Activated CD4-positive, alpha-beta T cell treated with anti-CD3 and anti-CD28 coated beads for 1 hour (primary cell): ENCODE data around the gene CORIN.

Experiments used
- DNase-seq: peaks from one replicate; pipeline ENCODE4 v3.0.0-alpha.2; 2020

CORIN gene

DNA sequence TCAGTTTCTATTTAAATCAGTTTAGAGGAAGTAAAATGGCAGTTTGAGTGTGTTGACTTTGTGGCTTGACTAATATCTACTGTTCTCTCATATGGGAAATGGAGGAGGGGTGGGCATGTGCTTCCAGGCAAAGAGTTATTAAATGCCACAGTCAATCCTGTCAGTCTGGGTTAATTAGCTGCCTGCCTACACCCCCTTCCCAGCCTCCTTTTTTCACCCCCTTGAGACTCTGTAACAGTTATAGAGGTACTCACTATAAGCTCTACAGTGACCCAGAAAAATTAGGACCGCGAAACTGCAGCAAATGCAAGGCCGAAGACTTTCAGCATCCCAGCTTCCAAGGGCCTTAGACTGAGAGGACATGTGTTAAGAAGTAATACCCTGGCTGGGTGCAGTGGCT lies 165.2 kb downstream of the CORIN start:
- no peak for DNase-seq

DNA sequence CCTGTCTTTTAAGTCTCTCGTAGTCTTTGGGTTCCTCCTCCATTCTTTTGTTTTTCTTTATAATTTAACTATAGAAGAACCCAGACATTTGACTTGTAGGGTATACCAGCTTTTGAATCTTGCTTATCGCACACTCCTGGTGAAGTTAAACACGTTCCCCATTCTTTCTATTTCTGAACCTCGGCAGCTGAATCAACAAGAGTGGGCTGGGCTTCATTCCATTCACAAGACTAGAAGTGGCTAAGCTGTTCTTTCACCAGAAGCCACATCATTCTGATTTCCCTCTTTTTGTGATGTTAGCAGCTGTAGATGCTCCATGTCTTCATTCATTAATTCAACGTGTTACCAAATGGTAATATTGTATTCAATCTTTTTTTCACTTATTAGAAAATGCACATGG lies 167.9 kb downstream of the CORIN start:
- DNase-seq = no peak

DNA sequence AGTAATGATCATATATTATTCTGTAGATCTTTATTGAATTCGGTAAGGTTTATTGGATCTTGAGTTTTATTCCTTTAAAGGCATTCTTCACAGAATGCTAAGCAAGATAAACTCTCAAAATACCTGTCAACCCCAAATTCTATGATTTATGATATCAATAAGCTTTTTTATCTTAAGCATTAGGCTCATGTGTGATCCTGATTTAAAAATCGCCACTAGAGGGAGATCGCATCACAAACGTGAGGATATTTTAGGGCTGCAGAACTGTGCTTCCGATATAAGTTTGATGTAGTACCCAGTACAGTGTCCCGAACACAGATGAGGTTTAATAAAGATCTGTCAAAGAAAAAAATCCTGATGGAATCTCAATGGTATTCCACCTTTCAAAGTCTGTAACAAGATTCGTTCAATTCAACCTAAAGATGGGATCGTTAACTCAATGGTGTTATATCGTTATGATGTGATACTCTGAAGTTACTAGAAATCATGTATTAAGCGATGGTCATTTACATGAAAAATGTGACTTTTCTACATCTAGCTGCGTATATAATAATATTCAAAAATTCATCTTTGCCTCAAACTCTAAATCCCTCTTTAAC lies 169.0 kb downstream of the CORIN start:
- DNase-seq = no peak

GRCh38 chr4:47668256-47668655 lies 169.6 kb downstream of the CORIN start:
- no peak for DNase-seq

DNA sequence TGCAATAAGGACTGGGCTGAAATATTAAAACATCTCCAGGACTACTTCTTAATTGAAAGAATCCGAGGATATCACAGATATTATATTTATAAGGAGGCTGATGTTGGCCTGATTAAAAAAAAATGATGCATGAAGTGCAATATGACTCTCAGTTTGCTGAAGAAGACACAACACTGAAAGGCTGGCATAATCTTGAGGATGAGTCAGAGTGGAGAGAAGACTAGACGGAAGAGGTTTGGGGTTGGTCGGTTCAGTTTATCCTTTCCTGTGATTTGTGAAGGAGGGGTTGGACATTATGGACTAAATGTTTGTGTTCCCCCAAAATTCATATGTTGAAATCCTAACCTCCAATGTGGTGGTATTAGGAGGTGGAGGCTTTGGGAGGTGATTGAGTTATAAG lies 170.3 kb downstream of the CORIN start:
- DNase-seq = no peak

GRCh38 chr4:47664051-47664826 lies 173.6 kb downstream of the CORIN start:
- no peak for DNase-seq

- DNase-seq = no peak
Measured at GRCh38 chr4:47662975-47663374, 174.9 kb downstream of the CORIN start.

DNA sequence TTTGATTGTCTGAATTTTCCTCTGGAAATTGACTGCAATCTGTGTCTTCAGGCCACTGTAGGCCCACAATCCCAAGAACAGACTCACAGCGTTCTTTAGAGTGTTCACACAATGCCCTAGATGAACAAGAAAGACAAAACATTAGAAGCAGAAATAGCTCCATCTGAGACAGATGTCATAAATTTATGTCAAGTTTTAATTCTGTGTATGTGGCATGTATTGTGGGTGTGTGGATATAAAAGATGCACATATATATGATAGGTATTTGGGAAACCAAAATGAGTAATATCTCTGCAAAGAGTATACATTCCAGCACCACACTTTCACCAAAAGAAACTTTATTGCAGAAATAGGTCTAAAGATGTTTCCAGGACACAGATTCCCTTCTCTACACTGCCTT lies 176.1 kb downstream of the CORIN start:
- DNase-seq = no peak

DNA sequence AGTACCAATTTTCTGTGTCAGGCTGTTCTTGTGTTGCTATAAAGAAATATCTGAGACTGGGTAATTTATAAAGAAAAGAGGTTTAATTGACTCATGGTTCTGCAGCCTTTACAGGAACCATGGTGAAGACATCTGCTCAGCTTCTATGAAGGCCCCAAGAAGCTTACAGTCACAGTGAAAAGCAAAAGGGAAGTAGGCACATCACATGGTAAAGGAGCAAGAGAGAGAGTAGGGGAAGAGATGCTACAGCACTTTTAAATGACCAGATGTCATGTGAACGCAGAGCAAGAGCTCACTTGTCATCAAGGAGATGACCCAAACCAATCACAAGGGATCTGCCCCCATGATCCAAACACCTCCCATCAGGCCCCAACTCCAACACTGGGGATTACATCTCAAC lies 178.5 kb downstream of the CORIN start:
- DNase-seq = no peak

DNA sequence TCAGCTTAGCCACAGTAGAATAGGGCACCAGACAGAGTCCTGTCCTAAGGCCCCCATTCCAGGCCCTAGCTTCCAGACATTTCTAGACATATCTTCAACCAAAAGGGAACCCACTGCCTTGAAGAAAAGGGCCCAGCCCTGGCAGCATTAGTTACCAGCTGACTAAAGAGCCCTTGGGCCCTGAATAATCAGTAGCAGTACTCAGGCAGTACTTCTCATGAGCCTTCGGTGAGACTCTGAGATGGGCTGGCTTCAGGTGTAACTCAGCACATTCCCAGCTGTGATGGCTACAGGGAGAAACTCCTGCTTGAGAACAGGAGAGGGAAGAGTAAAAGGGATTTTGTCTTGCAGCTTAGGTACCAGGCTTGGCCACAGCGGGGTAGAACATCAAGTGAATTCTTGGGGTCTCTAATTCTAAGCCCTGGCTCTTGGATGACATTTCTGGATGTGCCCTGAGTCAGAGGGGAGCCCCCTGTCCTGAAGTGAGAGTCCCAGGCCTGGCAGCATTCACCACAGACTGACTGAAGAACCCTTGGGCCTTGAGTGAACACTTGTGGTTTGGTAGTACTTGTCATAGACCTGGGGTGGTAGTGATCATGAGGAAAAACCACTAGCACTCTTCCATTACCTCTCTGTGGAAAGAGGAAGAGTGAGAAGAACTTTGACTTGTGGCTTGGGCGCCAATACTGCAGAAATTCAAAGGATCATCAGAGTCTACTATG lies 182.7 kb downstream of the CORIN start:
- DNase-seq = no peak

- DNase-seq = no peak
Measured at GRCh38 chr4:47652092-47652491, 185.8 kb downstream of the CORIN start.

DNA sequence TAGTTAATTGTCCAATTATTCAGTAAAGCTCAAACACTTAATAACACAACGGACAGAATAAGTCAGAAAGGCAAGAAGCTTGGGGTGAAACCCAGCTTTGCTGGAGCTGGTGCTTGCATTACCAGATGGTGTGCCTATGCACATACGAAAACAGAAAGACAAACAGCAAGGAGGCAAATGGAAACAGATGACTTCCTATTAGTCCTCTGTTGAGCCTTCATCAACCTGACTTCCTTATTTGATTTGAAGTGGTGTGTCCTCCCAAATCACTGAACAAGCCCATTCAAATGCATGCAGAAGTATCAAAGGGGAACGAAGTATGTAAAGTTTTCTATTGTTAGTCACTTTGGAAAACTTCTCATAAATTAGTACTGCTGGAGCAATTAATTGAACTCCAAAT lies 186.6 kb downstream of the CORIN start:
- no peak for DNase-seq

DNA sequence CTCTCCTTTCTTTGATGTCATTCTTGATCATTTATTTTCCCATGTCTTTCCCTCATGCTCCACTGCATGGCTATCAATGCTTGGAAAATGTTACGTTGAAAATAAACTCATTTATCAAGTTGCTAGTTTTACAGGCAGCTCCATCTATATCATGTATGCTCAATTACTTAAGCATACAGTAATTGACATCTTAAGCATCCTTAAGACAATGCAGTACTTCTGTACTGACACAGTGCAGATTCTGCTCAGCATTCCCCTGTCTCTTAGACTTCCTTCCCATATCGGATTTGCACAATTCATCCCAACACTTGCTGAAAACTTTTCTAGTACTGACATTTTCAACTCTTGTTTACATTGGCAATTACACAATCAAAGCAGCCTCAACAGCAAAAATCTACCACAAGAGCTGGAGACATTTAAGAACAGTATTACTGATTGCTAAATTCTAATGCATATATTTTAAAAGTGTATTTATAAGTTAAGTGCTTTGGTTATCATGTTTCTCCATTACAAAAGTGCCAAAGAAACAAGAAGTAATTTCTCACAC lies 187.2 kb downstream of the CORIN start:
- no peak for DNase-seq

DNA sequence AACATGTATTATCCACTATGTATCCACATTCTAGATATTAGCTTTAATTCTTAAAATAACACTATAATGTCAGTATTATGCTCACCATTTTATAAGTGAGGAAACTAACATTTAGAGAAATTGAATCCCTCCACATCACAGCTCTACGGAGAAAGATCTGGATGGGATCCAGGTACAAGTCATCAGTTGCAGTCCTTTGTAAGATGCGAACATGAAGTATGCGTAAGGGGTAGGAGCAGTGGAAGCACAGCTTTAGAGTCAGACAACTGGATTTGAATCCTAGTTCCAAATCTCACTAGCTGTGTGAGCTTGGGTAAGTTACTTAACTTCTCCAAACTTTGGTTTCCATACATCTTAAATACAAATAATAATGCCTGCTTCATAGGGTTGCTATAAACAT lies 190.3 kb downstream of the CORIN start:
- no peak for DNase-seq

- DNase-seq = no peak
Measured at GRCh38 chr4:47647029-47647428, 190.8 kb downstream of the CORIN start.

DNA sequence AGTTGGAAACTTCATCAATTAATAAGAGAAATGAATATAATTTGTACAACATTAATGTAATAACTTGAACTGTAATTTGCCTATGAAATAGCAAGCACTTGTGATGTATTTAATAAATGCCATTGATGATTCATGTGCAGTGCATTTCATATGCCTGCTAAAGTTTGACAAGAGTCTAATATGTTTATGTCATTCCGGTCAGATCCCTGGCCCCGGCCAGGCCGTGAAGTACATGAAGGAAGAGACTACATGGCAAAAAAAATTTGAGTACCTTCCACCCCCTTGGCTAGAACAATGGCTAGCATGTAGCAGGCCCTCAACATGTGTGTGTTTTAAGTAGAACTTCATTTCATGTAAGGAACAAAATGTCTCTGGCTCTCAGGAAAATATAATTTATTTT lies 191.5 kb downstream of the CORIN start:
- DNase-seq = no peak

- no peak for DNase-seq
Measured at GRCh38 chr4:47643845-47644244, 194.0 kb downstream of the CORIN start.

- DNase-seq = no peak
Measured at GRCh38 chr4:47642985-47643760, 194.7 kb downstream of the CORIN start.

DNA sequence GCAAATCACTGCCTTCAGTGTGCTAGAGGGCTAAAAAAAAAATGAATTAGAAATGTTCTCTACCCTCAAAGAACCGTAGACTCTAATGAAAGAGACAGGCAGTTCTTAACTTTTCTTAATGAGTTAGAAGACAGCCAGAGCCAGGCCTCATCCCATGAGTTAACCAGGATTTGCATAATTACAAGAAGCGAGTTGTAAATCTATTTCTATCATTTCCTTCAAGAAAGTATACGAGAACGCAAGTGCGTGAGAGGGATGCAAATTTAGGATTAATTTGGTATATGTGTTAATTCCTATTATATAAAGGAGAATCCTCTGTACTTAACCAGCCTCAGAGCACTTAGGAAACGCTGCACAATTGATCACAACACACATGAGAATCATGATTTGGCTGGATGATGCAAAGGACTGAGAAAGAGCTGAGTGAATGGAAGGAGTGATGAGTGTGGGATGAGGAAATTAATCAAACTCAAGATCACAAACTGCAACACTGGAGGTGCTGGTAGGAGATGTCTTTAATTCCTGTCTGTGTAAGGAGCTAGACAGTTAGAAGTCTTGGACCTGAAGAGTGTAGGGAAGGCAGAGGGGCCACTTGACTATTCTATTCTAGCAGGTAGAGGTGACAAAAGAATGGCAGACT lies 195.6 kb downstream of the CORIN start:
- no peak for DNase-seq

DNA sequence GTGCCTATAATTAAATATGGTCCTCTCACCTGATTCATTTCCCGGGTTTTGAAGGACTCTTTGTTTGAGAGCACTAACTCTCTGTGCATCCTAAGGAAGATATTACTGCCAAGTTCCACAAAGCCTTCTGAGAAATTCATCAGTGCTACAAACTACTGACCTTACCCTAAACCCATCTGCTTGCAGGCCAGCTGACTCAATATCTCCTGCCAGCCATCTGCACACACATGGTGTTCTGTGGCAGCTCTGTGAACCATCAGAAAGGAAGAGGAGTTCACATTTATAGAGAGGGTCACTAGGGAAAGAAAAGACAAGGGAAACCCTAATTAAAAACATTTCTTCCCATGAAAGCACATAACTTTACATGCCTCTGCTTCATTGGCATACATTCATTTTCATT lies 196.1 kb downstream of the CORIN start:
- DNase-seq = no peak

DNA sequence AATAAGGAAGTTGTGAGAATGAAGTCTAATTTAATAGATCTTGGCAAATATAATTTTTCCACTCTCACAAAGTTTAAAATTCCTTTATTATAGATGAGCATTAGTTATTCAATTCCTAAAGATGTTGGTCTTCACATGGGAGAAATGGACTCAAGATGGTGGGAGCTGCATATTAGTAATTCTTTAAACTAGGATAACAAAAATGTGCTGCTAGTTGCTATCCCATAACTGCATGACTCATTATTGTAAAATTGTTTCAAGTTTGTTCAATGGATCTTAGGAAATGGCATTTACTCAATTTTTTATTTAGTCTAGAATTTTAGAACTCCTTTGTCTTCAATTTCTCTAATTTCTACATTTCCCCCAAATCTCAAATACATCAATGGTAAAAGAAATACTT lies 197.0 kb downstream of the CORIN start:
- no peak for DNase-seq

DNA sequence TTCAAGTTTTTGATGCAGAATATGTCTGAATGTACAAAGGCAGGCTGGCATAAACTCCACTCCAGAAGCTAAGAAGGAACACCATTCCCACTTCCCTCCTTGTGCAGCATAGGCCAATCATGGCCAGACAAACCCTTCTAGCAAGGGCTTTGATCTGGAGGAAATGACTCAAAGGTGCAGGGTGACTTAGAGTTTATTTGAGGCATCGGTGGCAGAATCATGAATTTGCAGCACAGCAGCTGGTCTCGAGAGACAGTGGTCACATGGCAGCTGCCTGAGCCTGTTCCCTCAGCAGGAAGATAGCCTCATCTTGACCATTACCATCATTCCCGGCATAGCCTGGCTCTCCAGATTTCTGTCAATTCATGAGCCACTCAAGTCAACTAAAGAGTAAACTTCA lies 198.3 kb downstream of the CORIN start:
- DNase-seq = no peak

DNA sequence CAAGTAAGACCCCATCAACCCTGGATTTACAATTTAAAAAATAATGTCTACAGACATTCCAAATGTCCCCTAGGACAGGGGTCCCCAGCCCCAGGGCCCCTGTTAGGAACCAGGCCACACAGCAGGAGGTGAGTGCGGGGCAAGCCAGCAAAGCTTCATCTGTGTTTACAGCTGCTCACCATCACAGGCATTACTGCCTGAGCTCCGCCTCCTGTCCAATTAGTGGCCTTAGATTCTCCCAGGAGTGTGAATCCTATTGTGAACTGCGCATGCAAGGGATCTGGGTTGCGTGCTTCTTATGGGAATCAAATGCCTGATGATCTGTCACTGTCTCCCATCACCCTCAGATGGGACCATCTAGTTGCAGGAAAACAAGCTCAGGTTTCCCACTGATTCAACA lies 206.7 kb downstream of the CORIN start:
- no peak for DNase-seq
